GM18873 (cell line): Measurements from ENCODE around the gene CFAP161.
A peak's percentile ranks its signal among the peaks of the same experiment; 100 is the strongest.
"Not testable (repeated sequence)": the region's sequence is repeated elsewhere in the genome, so short reads cannot be mapped to it uniquely, and the experiment has no call there.

Source experiments
- ATAC-seq: cut with Tn5 transposase; IDR thresholded peaks from one replicate; pipeline ENCODE4 v1.9.1; 2021; ENCODE audit warnings: mild to moderate bottlenecking, moderate library complexity, moderate number of reproducible peaks; ENCODE audit not compliant: unreplicated experiment, low FRiP score

Gene CFAP161

DNA sequence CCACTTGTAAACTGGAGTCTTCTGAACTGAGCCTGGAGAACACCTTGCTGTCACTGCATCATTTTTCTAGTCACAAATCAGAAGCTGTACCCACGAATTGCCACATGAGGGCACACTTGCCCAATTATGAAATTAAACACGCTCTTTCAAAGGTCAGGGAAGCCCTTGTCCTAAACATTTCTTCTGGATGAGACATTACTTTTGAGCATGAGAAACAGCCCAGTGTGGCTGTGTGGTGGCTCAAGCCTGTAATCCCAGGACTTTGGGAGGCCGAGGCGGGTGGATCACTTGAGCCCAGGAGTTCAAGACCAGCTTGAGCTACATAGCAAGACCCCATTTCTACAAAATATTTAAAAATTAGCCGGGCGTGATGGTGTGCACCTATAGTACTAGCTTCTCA, 27.5 kb upstream of the CFAP161 start:
- no peak for ATAC-seq

DNA sequence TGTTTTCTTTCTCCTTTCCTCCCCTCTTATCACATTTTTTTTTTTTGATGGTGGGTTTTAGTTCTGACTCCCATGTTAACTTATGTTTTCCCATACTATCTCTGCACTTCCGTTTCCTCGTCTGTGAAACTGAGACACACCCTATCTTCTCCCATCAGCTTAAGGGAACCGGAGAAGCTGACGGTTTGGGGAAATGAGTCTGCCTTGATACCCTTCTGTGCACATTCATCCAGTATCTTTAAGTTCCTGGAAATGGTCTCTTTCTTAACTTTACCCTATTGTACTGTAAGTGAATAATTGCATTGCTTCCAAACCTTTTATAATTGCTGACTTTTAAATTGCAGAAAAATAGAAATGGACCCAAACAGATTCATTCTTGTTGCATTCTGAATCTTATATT, 26.2 kb upstream of the CFAP161 start:
- no peak for ATAC-seq

DNA sequence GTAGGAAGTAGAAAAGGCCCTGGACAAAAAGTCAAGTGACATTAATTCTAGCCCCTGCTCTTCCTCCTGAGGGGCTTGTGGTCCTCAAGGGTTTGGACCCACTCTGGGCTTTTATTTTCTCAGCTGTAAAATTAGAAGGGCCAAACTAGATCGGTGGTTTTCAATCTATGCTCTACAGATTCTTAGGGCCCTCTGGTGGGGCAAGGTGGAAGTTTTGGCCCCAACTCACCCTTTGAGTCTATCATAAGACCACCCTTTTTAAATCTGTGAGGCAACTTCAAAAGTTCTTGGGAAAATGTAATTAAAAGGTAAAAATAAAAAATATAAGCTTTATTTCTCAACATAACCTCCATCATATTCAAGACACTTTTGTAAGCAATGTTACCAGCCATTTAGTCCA, 25.6 kb upstream of the CFAP161 start:
- ATAC-seq = no peak

DNA sequence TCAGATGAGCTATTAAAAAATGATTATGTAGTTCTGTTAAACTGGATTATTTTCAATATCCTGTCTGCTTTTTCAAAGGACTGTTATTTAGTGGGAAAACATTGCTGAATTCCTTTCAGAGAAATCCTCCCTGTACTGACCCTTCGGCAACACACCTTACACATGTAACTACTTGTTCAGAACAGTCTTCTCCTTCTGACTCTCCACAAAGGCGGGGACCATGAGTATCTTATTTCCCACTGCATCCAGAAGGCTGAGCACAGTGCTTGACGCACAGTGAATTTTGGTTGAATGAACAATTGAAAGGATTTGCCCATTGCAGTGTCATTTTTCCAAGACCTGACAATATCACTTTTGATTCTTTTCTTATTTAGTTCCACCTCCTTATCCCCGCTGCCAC, 23.1 kb upstream of the CFAP161 start:
- ATAC-seq = peak; percentile 9

DNA sequence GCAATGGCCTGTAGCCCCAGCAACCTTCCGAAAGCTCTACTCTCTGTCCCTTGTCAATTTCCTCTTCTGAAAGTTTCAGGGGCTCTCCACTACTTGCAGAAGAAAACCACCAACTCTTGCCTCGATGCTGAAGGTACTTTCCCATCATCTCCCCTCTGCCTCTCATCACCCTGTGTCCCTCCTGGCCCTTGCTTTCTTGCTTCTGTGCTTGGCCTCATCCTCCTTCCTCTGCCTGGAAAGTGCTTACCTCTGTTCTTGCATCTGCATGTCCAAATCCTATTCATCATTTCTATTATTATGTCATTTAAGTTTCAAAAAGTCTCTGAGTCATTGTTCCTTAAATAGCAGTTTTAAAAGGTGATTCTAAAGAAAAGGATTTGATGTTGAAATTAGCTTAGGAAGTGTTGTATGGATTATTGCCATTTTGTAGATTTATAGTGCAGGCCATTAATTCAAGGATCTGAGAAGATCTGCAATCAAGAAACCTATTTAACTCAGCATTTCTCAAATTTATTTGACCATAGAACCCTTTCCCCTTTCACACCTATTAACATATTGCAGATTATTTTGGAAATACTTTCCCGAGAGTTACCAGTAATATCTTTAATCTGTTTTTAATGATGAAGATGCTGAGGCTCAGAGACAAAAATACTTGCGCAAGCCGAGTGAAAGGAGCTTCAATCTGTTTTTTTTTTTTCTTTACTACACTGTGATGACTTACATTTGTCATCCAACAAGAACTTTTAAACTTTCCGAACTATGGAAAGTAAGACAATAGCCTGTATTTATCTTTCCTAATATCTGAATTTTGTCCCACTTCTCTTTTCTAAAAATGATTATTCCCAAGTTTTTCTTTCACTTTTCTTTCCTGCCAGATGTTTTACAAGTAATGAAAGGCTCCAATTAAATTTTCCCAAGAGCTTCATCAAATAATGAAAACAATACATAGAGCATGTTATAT, 22.3 kb upstream of the CFAP161 start:
- peak; percentile 83 for ATAC-seq

DNA sequence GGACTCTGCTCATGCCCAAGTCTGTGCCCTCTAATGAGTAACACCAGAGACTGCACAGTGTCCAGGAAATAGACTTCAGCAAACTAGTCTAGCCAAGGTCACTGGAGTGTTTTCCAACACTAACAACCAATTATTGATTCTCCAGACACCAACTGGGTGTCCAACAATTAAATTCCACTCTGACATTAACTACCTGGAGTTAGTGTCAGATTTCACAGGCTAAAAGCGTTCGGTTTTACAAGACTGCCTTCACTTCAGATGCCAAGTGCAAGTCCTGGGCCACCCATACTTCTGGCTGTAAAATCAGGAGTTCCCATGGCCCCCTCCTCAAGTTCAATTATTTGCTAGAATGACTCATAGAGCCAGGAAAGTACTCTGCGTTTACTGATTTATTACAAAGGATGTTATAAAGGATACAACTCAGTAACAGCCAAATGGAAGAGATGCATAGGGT, 20.8 kb upstream of the CFAP161 start:
- no peak for ATAC-seq

DNA sequence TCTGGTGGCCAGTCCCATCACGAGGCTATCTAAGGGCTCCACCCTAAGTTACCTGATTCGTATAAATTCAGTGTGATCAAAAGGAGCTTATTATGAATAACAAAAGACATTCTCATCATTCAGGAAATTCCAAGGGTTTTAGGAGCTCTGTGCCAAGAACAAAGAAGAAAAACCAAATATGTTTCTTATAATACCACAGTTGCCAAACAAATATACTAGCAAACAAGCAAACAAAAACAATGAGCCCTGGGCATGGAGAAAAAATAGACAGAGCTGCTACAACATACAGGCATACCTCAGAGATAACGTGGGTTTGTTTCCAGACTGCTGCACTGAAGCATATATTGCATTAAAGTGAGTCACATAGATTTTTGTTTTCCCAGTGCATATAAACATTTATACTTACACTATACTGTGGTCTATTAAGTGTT, 20.2 kb upstream of the CFAP161 start:
- no peak for ATAC-seq

DNA sequence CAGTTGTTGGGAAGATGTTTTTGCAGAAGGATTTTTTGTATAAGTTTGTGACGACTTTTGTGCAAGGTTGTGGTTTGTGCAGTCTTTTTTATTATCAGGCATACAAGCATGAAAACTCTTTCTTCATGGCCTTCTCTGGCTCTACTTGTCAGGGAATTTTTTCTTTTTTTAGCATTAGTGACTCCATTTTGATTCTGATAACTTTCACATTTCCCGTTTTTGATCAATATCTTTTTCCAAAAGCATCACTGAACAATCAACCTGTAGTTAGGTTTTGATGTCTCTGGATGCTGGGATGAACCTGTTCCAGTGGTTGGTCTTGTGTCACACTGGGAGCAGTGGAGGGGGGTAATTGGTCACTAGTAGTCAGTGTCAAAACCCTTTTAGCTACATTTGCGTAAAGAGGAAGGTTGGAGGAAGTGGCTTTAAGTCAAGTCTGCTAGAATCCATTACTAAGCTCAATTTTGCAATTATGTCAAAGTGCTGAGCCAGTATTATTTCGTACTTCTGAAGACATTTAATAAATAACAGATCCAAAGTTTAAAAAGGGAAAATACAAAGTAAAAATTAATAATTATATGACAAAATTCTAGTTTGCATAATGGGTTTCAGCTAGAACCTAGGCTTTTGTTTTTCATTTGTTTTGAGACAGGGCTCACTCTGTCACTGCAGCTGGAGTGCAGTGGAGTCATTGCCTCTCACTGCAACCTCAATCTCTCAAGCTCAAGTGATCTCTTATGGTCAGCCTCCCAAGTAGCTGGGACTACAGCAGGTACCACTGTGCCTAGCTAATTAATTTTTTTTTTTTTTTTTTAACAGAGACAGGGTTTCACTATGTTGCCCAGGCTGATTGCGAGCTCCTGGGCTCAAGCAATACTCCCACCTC, 18.8 kb upstream of the CFAP161 start:
- no peak for ATAC-seq

DNA sequence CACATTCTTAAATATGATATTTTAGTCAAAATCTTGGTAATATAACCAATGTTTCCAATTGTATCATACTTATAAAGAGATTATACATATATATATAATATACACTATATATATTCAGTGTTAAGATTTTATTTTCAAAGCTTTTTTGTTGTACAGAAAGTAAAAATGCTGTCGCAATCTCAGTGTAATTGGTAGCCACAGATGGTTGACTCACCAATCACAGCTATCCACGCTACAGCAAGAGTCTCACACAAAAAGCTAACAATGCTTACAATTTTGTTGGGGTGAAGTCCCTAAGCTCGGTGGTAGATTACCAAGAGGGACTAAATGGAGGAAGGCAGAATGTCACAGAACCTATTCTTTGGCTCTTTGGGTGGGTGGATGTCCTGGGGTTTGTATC, 16.9 kb upstream of the CFAP161 start:
- no peak for ATAC-seq

DNA sequence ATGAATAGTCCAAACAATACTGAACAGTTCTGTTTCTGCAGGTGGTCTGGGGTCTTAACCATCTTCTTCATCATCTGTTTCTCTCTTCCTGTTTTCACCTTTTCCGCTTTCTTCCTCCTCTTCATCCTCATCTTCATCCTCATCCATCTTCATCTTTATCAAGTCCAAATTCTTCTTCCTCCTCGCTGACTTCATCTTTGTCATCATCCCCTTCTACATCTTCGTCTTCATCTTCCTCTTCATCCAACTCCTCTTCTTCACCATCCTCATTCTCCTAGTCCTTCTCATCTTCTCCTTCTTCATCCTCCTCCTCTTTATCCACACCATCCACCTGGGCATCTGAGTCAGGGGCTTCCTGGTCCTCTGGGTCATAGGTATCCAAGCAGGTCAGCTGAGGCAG, 16.5 kb upstream of the CFAP161 start:
- ATAC-seq = no peak

DNA sequence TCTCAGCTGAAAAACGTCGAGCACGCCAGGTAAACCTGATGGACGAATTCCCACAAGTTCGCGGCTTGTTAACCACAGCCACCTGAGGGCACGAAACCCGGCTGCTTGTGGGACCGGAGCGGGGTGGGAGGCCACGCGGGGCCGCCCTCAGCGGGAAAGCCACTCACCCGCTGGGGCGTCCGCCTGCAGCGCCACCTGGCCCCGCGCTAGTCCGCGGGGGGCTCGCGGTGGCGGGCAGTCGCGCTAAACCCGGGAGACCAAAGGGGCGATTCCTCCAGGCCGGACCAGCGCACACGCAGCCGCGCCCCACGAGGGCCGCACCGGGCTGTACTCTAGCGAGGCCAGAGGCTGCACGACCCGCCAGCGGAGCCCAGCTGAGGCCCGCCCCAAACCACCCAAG, 15.7 kb upstream of the CFAP161 start:
- no peak for ATAC-seq

DNA sequence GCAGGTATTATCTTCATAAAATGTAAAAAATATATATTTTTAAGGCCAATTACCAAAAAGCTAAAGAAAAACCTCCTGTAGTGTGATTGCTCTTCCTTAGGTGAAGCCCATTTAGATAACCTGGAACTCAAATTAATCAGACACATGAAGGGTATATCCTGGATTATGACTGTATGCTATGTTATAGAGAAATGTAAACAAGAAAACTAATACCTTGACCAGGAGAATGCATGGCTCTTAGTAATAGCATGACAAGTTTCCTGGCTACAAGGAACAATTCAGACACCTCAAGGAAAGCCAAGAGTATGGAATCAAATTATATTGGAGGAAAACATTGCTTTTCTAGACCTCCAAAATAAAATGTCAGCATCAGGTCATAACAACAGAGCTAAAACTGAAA, 14.0 kb upstream of the CFAP161 start:
- ATAC-seq = no peak

DNA sequence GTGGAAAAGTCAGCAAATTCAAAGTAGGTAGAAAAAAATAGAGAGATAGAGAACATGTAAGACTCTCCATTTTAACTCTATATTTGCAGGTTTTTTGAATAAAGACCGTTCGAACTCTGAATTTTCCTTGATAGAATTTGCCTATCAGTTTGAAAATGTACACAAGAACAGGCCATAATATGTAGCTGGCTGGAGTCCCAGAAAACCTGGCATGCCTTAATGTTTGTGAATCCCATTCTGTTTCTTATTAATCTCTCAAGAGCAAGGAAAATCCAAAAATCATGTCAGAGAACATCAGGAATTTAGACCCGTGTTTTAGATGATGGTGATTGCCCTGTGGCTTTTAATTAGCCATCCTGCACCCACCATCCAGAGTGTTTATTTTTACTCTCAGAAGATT, 7.2 kb upstream of the CFAP161 start:
- no peak for ATAC-seq

DNA sequence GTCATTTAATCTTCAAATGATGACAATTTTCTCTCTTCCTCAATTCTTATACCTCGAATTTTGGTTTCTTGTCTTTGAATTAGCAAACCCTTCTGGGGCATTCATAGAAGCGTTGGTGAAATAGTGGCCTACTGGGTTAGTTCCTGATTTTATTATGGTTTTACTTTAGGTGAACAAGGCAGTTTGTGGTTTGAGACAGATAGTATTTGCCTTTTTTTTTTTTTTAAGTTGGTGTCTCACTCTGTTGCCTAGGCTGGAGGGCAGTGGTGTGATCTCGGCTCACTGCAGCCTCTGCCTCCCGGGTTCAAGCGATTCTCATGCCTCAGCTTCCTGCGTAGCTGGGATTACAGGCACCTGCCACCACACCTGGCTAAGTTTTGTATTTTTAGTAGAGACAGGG, 7.4 kb downstream of the CFAP161 start:
- ATAC-seq = not testable (repeated sequence)

DNA sequence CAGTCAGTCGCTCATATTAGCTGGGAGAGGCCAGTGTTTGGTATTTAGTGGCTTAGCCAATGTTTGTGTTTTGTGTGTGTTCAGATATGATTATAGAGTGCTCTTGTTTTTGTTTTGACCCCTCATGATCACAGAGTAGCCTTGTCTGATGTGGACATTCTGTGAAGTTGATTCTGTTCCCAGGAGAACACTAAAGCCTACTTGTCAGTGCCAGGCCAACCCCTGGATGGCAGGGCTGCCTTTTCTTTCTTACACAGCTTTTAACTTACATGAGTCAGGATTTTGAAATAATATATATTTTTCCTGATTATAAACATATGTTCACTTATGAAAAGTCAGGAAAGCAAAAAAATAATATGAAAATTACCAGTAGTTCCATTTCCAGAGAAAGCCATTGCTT, 11.9 kb downstream of the CFAP161 start:
- ATAC-seq = no peak

DNA sequence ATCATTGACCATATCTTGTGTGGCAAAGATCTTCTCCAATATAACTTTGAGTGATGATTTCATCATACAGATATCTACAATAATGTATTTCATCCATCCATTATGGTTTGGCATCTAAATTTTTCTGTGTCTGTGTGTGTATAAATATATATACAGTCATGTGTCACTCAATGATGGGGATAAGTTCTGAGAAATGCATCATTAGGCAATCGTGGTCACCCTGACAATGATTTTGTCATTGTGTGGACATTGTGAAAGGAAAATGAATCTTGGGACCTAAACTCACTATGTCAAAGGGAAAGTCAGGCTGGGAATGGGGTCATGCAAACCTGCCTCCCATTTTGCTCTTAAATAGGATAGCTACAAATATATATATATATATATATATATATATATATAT, 12.4 kb downstream of the CFAP161 start:
- no peak for ATAC-seq

DNA sequence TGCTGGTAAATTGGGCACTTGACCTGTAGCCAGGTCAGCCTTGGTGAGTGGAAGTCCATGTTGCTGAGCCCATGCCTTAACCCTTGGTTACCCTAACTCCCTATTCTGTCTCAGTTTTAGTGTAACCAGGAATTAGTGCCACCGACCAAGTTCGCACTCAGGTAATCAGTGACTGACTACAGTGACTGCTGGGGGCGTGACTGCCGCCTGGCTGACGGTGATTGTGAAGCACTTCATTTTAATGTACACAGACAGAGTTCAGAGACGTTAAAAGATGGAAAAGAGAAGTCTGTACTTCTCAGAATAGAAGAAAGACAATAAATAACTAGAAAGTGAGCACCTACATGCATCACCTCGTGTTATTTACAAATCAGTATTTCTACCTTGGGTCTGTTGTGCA, 17.3 kb downstream of the CFAP161 start:
- no peak for ATAC-seq

DNA sequence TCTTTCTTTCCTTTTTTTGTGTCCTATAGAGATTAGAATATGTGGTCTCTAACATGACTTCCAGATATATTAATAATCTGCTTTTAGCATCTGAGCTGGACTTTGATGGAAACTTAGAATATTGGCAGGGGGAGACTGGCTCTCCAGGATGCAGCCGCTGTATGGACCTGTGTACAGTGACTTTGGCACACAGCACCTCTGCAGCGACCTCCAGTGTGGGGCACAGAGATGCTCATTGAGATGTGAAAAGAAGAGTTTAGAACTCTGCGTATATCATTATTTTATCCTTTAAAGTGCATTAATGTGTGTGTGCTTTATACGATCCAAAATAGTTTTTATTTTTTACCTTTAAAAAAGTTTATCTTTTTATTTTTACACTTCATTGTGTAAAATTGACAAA, 18.3 kb downstream of the CFAP161 start:
- no peak for ATAC-seq

DNA sequence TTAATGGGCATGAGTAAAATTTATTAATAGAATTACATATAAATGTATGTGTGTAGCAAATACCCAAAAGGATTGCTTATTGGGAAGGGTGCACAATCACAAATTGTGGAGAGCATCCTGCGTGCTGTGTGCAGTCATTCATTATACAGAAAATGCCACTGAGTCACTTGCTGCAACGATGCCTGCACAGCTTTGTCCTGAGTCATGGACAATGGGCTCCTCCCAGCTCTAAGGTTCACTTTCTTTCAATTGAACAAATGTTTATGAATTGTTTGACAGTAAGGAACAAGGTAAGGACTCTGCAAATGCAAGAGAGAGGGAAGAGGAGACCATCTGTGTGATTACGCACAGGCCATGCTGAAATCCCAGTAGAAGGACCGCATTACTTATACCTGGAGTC, 18.7 kb downstream of the CFAP161 start:
- no peak for ATAC-seq

DNA sequence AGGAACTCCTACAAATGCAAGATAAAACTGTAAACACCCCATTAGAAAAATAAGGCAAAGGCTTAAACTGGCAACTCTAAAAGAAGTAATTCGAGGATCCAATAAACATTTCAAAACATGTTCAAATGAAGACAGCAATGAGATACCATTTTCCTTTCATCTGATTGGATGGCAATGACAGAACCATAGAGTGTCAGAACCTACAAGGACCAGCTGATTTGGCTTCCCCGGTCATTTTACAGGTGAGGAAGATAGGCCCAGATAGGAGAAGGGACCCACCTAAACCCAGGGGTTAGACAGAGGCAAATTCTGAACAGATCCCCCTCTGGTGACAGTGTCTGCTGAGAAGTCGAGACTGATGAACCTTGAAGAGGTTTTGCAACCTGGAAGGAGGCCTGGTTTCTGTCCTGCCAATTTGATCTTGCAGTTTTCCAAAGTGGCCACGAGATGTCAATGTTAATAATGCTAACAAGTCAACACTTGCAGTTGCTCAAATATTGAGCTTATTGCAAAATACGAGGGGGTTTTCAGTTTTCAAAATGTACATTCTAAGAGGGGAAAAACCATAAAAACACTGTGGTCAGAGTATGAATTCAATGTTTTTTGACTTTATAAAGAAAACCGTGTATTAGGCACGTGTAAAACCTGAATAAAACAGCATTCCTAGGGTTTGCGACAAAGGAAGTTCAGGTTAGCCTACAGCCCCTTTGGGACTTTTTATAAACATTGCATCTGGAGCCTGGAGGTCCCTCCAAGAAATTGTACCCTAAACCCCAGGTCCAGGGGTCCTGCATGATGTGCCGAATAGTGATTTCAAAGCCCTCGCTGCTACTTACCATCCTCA, 21.5 kb downstream of the CFAP161 start:
- ATAC-seq = no peak
